CD8-positive, alpha-beta memory T cell (primary cell): ENCODE results near the gene DPP6. TPM values are rescaled to one million over a fixed set of nuclear protein-coding genes. Genes with fewer than 3 reads are reported as not detected.

Experiments
- CTCF ChIA-PET: fragments of 350-600 bp; sonication (Branson Sonifier 250); formaldehyde crosslinking; loops from one replicate; lab custom pipeline; 2021; ENCODE audit warnings: antibody characterized with exemption; lab: Charles Lee
- POLR2A ChIA-PET: fragments of 350-600 bp; sonication (Branson Sonifier 250); formaldehyde crosslinking; loops from one replicate; lab custom pipeline; 2021; ENCODE audit warnings: antibody characterized with exemption; lab: Charles Lee
- DNase-seq, 5 donors: peaks; one replicate each; pipeline versions ENCODE4 v3.0.0 to v3.0.0-alpha.2; 2020 to 2022; ENCODE audit warnings: mixed read lengths in 1 of 5
- H3K27ac ChIP-seq: one replicate; pipeline ENCODE4 v1.7.0; 2013; ENCODE audit warnings: low read depth, mild to moderate bottlenecking, low read length, moderate library complexity
- H3K27me3 ChIP-seq: 2 replicates; pipeline ENCODE4 v1.7.0; 2013; ENCODE audit warnings: low read length, mild to moderate bottlenecking; ENCODE audit not compliant: insufficient read depth, poor library complexity, severe bottlenecking
- H3K36me3 ChIP-seq: 2 replicates; pipeline ENCODE4 v1.7.0; 2013; ENCODE audit warnings: mild to moderate bottlenecking, low read length, moderate library complexity; ENCODE audit not compliant: insufficient read depth
- H3K4me1 ChIP-seq: 2 replicates; pipeline ENCODE4 v1.7.0; 2013; ENCODE audit warnings: mild to moderate bottlenecking, low read length, moderate library complexity; ENCODE audit not compliant: insufficient read depth
- H3K4me3 ChIP-seq: 2 replicates; pipeline ENCODE4 v1.7.0; 2013; ENCODE audit warnings: mild to moderate bottlenecking, low read length
- H3K9me3 ChIP-seq: 2 replicates; pipeline ENCODE4 v1.7.0; 2013; ENCODE audit warnings: mild to moderate bottlenecking, low read length
- H3K27ac Mint-ChIP-seq, 8 donors: one replicate each; pipeline ENCODE4 v1.8.0; 2020 to 2021; ENCODE audit warnings: mixed read lengths in 8 of 8, mild to moderate bottlenecking in 6 of 8, inconsistent platforms in 3 of 8, moderate library complexity in 3 of 8
- H3K27me3 Mint-ChIP-seq, 2 donors: one replicate each; pipeline ENCODE4 v1.8.0; 2020 to 2021; ENCODE audit warnings: mixed read lengths in 2 of 2, mild to moderate bottlenecking in 1 of 2, moderate library complexity in 1 of 2
- H3K36me3 Mint-ChIP-seq, 3 donors: one replicate each; pipeline ENCODE4 v1.8.0; 2020 to 2021; ENCODE audit warnings: mixed read lengths in 3 of 3, inconsistent platforms in 1 of 3, mild to moderate bottlenecking in 1 of 3
- H3K4me1 Mint-ChIP-seq, 3 donors: one replicate each; pipeline ENCODE4 v1.8.0; 2020 to 2021; ENCODE audit warnings: mixed read lengths in 3 of 3, inconsistent platforms in 1 of 3, mild to moderate bottlenecking in 1 of 3
- H3K4me3 Mint-ChIP-seq, 7 donors: one replicate each; pipeline ENCODE4 v1.8.0; 2020 to 2021; ENCODE audit warnings: mixed read lengths in 7 of 7, mild to moderate bottlenecking in 6 of 7, moderate library complexity in 4 of 7, inconsistent platforms in 2 of 7
- H3K9me3 Mint-ChIP-seq, 5 donors: one replicate each; pipeline ENCODE4 v1.8.0; 2020 to 2022; ENCODE audit warnings: mixed read lengths in 5 of 5, mild to moderate bottlenecking in 3 of 5, moderate library complexity in 2 of 5, inconsistent platforms in 1 of 5
- polyA plus RNA-seq: library from polyadenylated mRNA; unstranded; fragments of 300-500 nt; fragmentation: Illumina TruSeq; gene quantifications from one replicate; pipeline ENCODE4 v1.2.3, GENCODE V29; 2021
- total RNA-seq, 2 experiments: library from RNA; stranded (reverse); gene quantifications; one replicate each; pipeline ENCODE4 v1.2.3, GENCODE V29; 2021

The DPP6 gene
- total and polyA plus RNA-seq, 3 experiments from 2014 or later, result not detected

DNA sequence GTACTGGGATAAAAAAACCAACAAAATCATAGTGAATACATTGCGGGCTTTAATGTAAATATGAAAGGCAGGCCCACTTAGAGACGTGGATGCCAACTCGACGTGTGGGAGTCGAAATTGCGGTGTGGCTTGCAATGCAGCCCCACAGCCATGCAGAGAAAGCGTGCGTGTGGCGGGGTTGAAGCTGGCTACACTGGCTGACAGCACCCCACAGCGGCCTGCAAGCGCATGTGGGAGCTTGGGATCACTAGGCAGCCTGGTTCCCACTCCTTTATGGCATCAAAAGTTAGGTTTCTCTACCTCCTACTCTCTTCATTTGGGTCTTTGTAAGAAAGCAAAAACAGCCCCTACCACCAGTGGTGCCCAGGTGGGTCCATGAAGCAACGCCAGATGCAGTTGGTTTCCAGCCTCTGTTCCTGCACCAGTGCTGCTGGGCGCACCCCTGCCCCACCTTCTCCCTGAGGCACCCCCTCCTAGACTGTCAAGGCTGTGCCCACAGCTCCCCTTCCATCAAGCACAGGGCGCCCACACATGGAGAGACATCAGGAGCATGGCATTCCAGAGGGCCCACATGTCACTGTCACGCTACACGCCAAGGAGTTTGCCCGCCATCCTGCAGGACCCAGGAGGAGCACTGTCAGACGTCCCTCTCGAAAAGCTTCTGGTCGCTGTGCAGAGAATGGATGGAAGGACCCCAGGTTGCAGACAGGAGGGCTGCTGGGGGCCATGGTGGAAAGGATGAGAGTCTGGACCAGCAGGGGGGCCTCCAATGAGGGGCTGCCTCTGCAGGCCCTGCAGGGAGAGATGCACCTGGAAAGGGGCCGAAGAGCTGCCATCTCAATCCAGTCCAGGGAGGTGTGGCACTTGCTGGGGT is 807.8 kb downstream of the DPP6 start:
- H3K36me3 ChIP-seq, result no peaks in the 10 kb centered on the region
- no peaks in the 10 kb centered on the region for H3K4me1 ChIP-seq
- ChIA-PET POLR2A (no interaction called here), CTCF (no interaction called here)
- H3K9me3 Mint-ChIP-seq, result no peaks in the 10 kb centered on the region
- H3K27ac ChIP-seq, result no peak overlapping the region
- H3K27me3 Mint-ChIP-seq, result peaks cover 2 to 5% of the 10 kb centered on the region in 2 donors
- no peaks in the 10 kb centered on the region for H3K9me3 ChIP-seq
- H3K36me3 Mint-ChIP-seq, result no peaks in the 10 kb centered on the region
- H3K27ac Mint-ChIP-seq, result no peak overlapping the region
- DNase-seq, result no peak
- H3K4me3 Mint-ChIP-seq, result no peak overlapping the region
- H3K27me3 ChIP-seq, result no peaks in the 10 kb centered on the region
- H3K4me3 ChIP-seq, result no peak overlapping the region
- no peaks in the 10 kb centered on the region for H3K4me1 Mint-ChIP-seq

DNA sequence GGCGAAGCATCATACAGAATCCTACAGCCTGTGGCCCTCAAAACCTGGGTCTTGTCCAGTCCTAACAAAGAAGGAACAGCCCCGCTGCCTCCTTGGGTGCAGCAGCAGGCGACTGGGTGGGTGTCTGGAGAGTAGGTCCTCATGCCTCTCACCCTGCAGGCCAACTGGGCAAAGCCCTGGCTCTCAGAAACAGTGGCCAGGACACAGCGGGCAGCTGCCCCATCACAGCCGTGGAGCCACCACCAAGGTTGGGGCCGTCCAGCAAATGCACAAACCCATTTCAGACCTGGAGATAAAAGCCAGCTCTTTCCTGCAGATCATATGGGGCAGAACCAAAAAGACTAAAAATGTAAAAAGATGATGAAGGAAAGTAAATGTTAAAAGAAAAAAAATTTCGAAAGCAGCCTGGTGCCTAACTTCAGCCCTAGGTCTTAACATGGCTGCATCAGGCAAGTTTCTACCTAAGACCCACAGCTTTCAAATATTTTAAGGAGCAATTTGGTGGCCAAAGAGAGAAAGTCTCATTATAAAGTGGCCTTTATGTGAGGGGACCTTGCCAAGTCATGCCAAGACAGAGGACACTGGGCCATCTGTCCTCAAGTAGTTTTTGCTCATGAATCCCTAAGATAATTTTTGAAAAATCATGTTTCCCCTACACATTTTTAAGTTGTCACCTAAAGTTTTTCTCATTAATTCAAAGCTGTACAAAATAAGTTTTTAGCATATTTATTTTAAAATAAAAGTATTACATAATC is 808.6 kb downstream of the DPP6 start:
- ChIA-PET POLR2A (no interaction called here), CTCF (no interaction called here)
- Mint-ChIP-seq H3K4me1 (no peaks in the 10 kb centered on the region), H3K4me3 (no peak overlapping the region), H3K27me3 (peaks cover 2 to 5% of the 10 kb centered on the region in 2 donors), H3K9me3 (no peaks in the 10 kb centered on the region), H3K36me3 (no peaks in the 10 kb centered on the region), H3K27ac (no peak overlapping the region)
- H3K36me3 ChIP-seq, result no peaks in the 10 kb centered on the region
- H3K27ac ChIP-seq, result no peak overlapping the region
- no peak overlapping the region for H3K4me3 ChIP-seq
- DNase-seq, result no peak
- no peaks in the 10 kb centered on the region for H3K27me3 ChIP-seq
- H3K9me3 ChIP-seq, result no peaks in the 10 kb centered on the region
- H3K4me1 ChIP-seq, result no peaks in the 10 kb centered on the region

DNA sequence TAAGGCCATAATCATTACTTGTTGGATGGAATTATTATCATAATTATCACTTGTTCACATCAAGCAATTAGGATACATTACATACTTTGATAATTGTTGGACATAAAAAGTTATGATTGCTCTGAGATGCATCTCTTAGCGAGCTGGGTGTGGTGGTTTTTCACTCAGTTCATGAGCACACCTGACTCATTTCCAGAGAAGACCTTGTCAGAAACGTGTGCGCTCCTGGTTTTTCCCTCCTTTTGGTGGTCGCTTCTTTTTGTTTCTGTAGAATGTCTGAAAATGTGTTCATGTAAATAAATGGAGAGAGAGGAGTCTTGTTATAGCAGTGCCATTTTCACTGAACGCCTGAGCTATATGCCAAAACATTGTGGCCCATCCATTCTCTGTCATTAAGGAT is 809.4 kb downstream of the DPP6 start:
- Mint-ChIP-seq H3K9me3 (no peaks in the 10 kb centered on the region), H3K27me3 (peaks cover 2 to 5% of the 10 kb centered on the region in 2 donors), H3K4me1 (no peaks in the 10 kb centered on the region), H3K27ac (no peak overlapping the region), H3K36me3 (peaks cover 0 to under 1% (median 0%) of the 10 kb centered on the region in 3 donors), H3K4me3 (no peak overlapping the region)
- Histone ChIP-seq H3K27me3 (no peaks in the 10 kb centered on the region), H3K9me3 (no peaks in the 10 kb centered on the region), H3K36me3 (no peaks in the 10 kb centered on the region), H3K4me1 (no peaks in the 10 kb centered on the region), H3K27ac (no peak overlapping the region), H3K4me3 (no peak overlapping the region)
- no peak for DNase-seq
- ChIA-PET CTCF (no interaction called here), POLR2A (no interaction called here)

DNA sequence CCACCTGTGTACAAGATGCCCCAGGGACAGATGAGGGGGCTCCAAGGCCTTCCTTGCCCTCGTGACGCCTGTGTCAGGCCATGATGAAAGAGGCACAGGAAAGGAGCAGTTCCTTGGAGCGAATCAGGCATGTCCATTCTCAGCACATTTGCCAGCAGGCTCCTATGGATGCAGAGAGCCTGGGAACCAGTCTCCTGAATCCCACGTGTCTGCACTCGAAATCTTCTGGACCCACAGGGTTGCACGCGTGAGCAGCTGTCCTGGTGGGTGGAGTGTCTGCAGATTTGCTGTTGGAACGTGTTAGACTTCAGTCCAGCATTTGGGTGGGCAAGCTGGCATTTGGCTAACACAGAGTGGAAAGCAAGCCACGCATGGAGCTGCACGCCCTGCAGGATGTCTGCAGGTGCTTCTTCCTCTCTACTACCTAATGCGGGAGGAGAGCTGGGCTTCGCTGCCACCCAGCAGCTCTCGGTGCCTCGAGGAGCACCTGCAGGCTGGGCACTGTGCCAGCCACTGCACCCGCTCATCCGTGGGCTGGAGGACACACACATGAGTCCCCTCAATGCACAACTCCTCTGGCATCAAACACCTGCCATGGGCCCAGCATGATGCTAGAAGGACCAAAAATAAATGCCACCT is 810.1 kb downstream of the DPP6 start:
- no peak overlapping the region for H3K27ac ChIP-seq
- POLR2A ChIA-PET, result no interaction called here
- DNase-seq, result no peak
- CTCF ChIA-PET, result no interaction called here
- H3K36me3 Mint-ChIP-seq, result peaks cover 0 to 2% (median 0%) of the 10 kb centered on the region in 3 donors
- no peak overlapping the region for H3K4me3 Mint-ChIP-seq
- no peaks in the 10 kb centered on the region for H3K4me1 ChIP-seq
- H3K27me3 Mint-ChIP-seq, result peaks cover 2 to 8% of the 10 kb centered on the region in 2 donors
- H3K9me3 ChIP-seq, result no peaks in the 10 kb centered on the region
- H3K9me3 Mint-ChIP-seq, result no peaks in the 10 kb centered on the region
- no peak overlapping the region for H3K4me3 ChIP-seq
- no peaks in the 10 kb centered on the region for H3K27me3 ChIP-seq
- H3K36me3 ChIP-seq, result no peaks in the 10 kb centered on the region
- no peak overlapping the region for H3K27ac Mint-ChIP-seq
- no peaks in the 10 kb centered on the region for H3K4me1 Mint-ChIP-seq

DNA sequence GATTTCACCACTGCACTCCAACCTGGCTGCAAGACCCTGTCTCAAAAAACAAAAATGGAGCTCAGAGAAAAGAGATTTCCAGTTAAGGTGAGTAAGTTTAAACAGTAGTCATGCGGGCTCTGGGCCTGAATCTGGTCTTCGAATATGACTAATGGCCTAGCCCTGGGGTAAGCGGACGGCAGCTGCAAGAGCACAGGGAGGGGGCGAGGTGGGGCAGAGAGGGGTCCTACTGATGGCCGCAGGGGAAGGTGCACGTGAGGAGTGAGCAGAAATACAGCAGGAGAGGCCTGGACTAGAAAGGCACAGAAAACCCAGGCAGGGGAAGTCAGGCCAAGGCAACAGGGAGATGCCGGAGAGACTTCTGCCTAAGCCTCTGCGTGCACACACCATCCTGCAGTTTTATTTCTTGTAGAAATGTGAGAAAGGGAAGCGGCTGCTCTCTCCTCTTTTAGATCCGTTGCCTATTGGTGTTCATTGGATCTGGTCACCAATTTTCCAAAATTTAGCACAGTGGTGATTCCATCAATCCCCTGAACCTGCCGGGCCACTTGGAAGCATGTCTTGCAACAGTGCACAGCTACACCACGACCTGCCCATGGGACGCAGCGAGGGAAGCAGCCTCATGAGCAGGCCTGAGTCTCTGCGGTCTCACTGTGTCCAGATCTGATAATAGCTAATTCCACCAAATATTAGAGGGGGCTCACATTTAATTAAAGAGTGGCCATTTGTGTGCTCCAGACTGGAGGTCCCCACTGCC is 811.7 kb downstream of the DPP6 start:
- H3K9me3 Mint-ChIP-seq, result no peaks in the 10 kb centered on the region
- H3K4me1 ChIP-seq, result no peaks in the 10 kb centered on the region
- H3K4me3 ChIP-seq, result no peak overlapping the region
- H3K36me3 ChIP-seq, result no peaks in the 10 kb centered on the region
- ChIA-PET POLR2A (interaction anchor here (0.7 kb wide), 1 partner anchor 821 kb away, joined by 5 read pairs; no protein-coding TSS in a partner anchor), CTCF (no interaction called here)
- no peaks in the 10 kb centered on the region for H3K9me3 ChIP-seq
- no peak overlapping the region for H3K4me3 Mint-ChIP-seq
- no peak for DNase-seq
- H3K27ac Mint-ChIP-seq, result no peak overlapping the region
- no peak overlapping the region for H3K27ac ChIP-seq
- peaks cover 0 to 2% (median 0%) of the 10 kb centered on the region in 3 donors for H3K36me3 Mint-ChIP-seq
- H3K4me1 Mint-ChIP-seq, result peaks cover 0 to 3% (median 0%) of the 10 kb centered on the region in 3 donors
- H3K27me3 Mint-ChIP-seq, result peaks cover 7 to 23% of the 10 kb centered on the region in 2 donors
- no peaks in the 10 kb centered on the region for H3K27me3 ChIP-seq

DNA sequence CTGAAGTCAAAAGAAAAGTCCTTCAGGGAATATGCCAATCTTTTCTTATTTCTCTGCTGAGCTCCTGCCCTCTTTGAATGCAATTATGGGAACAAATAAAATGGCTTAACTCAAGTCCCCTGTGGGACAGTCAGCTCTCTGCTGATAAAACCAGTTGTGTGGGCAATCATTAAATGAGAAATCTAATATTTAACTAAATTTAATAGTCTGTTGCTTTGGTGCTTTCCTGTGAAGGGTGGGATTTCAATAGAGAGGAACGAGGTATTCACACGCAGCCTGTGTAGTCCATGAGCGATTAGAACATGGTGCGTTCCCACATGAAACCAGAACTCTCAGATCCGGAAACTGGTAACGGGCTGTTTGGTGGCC is 812.3 kb downstream of the DPP6 start:
- H3K27ac Mint-ChIP-seq, result no peak overlapping the region
- H3K36me3 ChIP-seq, result no peaks in the 10 kb centered on the region
- no peaks in the 10 kb centered on the region for H3K27me3 ChIP-seq
- H3K27ac ChIP-seq, result no peak overlapping the region
- H3K36me3 Mint-ChIP-seq, result peaks cover 0 to 2% (median 0%) of the 10 kb centered on the region in 3 donors
- no peaks in the 10 kb centered on the region for H3K9me3 Mint-ChIP-seq
- H3K4me1 ChIP-seq, result no peaks in the 10 kb centered on the region
- H3K9me3 ChIP-seq, result no peaks in the 10 kb centered on the region
- peaks cover 9 to 28% of the 10 kb centered on the region in 2 donors for H3K27me3 Mint-ChIP-seq
- ChIA-PET CTCF (no interaction called here), POLR2A (no interaction called here)
- H3K4me1 Mint-ChIP-seq, result peaks cover 0 to 4% (median 0%) of the 10 kb centered on the region in 3 donors
- no peak overlapping the region for H3K4me3 Mint-ChIP-seq
- DNase-seq, result no peak
- H3K4me3 ChIP-seq, result no peak overlapping the region

DNA sequence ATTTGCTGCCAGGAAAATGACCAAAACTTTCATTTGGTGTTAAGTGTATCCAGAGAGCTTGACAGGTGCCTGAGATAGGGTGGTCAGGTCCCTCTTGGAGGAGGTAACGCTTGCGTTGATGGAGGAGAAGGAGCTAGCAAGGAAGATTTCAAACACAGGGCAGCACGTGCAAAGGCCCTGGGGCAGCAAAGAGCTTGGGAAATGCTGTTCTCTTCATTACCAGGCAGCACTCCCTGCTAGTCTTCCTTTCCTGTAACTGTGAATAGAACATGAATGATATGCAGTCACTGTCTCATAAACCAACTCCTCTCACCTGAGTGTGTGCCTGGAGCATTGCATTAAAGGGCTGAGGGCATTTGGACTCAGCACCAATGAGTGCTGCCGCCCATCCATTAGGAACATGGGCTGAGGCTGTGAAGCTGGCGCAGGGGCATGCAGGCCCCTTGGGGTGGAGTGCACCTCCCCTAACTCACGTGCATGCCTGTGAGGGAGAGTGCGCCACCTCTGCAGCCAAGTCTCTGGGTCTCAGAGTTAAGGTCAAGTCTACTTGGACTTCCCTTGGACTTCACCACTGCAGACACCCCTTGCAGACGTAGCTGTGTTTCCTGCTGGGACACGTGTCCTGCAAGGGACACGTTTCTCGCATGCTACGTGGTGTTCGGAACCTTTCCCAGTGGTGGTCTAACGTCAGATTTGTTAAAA is 813.9 kb downstream of the DPP6 start:
- CTCF ChIA-PET, result no interaction called here
- H3K36me3 ChIP-seq, result no peaks in the 10 kb centered on the region
- POLR2A ChIA-PET, result no interaction called here

More for the DNA sequence above, 813.9 kb downstream of the DPP6 start:
- Histone ChIP-seq H3K27me3 (no peaks in the 10 kb centered on the region), H3K4me1 (no peaks in the 10 kb centered on the region), H3K27ac (no peak overlapping the region), H3K4me3 (no peak overlapping the region), H3K9me3 (no peaks in the 10 kb centered on the region)
- H3K9me3 Mint-ChIP-seq, result no peaks in the 10 kb centered on the region
- H3K27ac Mint-ChIP-seq, result no peak overlapping the region
- H3K4me3 Mint-ChIP-seq, result no peak overlapping the region
- peaks cover 0 to 2% (median 0%) of the 10 kb centered on the region in 3 donors for H3K36me3 Mint-ChIP-seq
- DNase-seq, result no peak
- peaks cover 0 to 4% (median 0%) of the 10 kb centered on the region in 3 donors for H3K4me1 Mint-ChIP-seq
- peaks cover 11 to 31% of the 10 kb centered on the region in 2 donors for H3K27me3 Mint-ChIP-seq
